OCI-LY7 (cell line): ENCODE results near the gene AP1M1. TPM values are rescaled to one million over a fixed set of nuclear protein-coding genes. Genes with fewer than 3 reads are reported as not detected.

ENCODE experiments used
- BruUV-seq: library from RNA; stranded (reverse); fragments of 400-500 nt; replicated peaks from 2 replicates; lab custom pipeline; 2021; lab: Mats Ljungman, UMichigan
- CTCF ChIA-PET: fragments of 300-600 bp; sonication (Branson Sonifier 250); formaldehyde crosslinking; loops from one replicate; lab custom pipeline; 2022; ENCODE audit warnings: antibody characterized with exemption; ENCODE audit not compliant: unreplicated experiment; lab: Charles Lee
- POLR2A ChIA-PET: fragments of 300-600 bp; sonication (Branson Sonifier 250); formaldehyde crosslinking; loops from one replicate; lab custom pipeline; 2022; ENCODE audit warnings: antibody characterized with exemption; lab: Charles Lee
- DNase-seq: peaks from one replicate; pipeline ENCODE4 v3.0.0-alpha.2; 2015; ENCODE audit warnings: low spot score
- H2AFZ ChIP-seq: fragments of 200-600 bp; sonication (generic), shearing (Covaris generic); 2 replicates; pipeline ENCODE4 v1.6.1; 2014; ENCODE audit warnings: mild to moderate bottlenecking, antibody characterized with exemption, low read length, moderate library complexity
- H3K27ac ChIP-seq: fragments of 200-600 bp; sonication (generic); 2 replicates; pipeline ENCODE4 v1.5.1; 2014; ENCODE audit warnings: mixed run types, low read depth, mild to moderate bottlenecking, moderate library complexity, low read length, inconsistent platforms; ENCODE audit not compliant: poor library complexity, severe bottlenecking
- H3K36me3 ChIP-seq: fragments of 200-600 bp; sonication (generic); 2 replicates; pipeline ENCODE4 v1.6.1; 2014; ENCODE audit warnings: mild to moderate bottlenecking, antibody characterized with exemption, low read length, moderate library complexity, mixed read lengths; ENCODE audit not compliant: insufficient read depth
- H3K4me1 ChIP-seq: fragments of 200-600 bp; sonication (generic); 2 replicates; pipeline ENCODE4 v1.5.1; 2014; ENCODE audit warnings: mild to moderate bottlenecking, low read length; ENCODE audit not compliant: insufficient read depth, poor library complexity, severe bottlenecking
- H3K4me2 ChIP-seq: fragments of 200-600 bp; sonication (generic); 2 replicates; pipeline ENCODE4 v1.6.1; 2014; ENCODE audit warnings: mild to moderate bottlenecking, low read length
- H3K4me3 ChIP-seq: fragments of 200-600 bp; sonication (generic); 2 replicates; pipeline ENCODE4 v1.5.1; 2014; ENCODE audit warnings: mild to moderate bottlenecking, low read depth, low read length; ENCODE audit not compliant: poor library complexity, severe bottlenecking
- H3K79me2 ChIP-seq: fragments of 200-600 bp; sonication (generic); 2 replicates; pipeline ENCODE4 v1.6.1; 2016; ENCODE audit warnings: low read depth, mild to moderate bottlenecking, low read length, moderate library complexity, mixed read lengths; ENCODE audit not compliant: insufficient read depth
- H3K9me2 ChIP-seq: fragments of 200-600 bp; sonication (generic); 2 replicates; pipeline ENCODE4 v1.6.1; 2016; ENCODE audit warnings: mild to moderate bottlenecking, low read length, mixed read lengths; ENCODE audit not compliant: insufficient read depth
- H3K9me3 ChIP-seq: fragments of 200-600 bp; sonication (generic); 2 replicates; pipeline ENCODE4 v1.6.1; 2014; ENCODE audit warnings: mild to moderate bottlenecking, mixed run types, low read length, mixed read lengths
- H4K20me1 ChIP-seq: fragments of 200-600 bp; sonication (generic); 2 replicates; pipeline ENCODE4 v1.6.1; 2014; ENCODE audit warnings: mild to moderate bottlenecking, antibody characterized with exemption, low read length, moderate library complexity, mixed read lengths; ENCODE audit not compliant: insufficient read depth
- CTCF ChIP-seq: fragments of 200-600 bp; sonication (generic); conservative IDR thresholded peaks from 2 replicates; pipeline ENCODE4 v1.5.1; 2014; ENCODE audit warnings: mild to moderate bottlenecking, antibody characterized with exemption, low read length, moderate library complexity, mixed read lengths
- EZH2phosphoT487 ChIP-seq: fragments of 200-600 bp; sonication (generic); IDR thresholded peaks from 2 replicates; pipeline ENCODE4 v1.6.1; 2018; ENCODE audit warnings: low read depth, borderline replicate concordance, mild to moderate bottlenecking, mixed run types, antibody characterized with exemption, low read length, moderate library complexity, mixed read lengths
- intact Hi-C: fragments of 100-400 bp; cut with micrococcal nuclease; formaldehyde crosslinking; loops from one replicate; pipeline ENCODE4 v1.10.0; 2022; ENCODE audit not compliant: unreplicated experiment
- total RNA-seq, 2 experiments: library from RNA; depleted of rRNA in 1 of 2; stranded (reverse); fragments of >200 nt in 1 of 2; shearing (Covaris generic) in 1 of 2; gene quantifications; 2 replicates each; pipeline ENCODE4 v1.2.3, GENCODE V29; 2014 to 2022

Gene AP1M1
- total RNA-seq, 2 experiments from 2014 or later: 92.9 to 94.6 TPM

DNA sequence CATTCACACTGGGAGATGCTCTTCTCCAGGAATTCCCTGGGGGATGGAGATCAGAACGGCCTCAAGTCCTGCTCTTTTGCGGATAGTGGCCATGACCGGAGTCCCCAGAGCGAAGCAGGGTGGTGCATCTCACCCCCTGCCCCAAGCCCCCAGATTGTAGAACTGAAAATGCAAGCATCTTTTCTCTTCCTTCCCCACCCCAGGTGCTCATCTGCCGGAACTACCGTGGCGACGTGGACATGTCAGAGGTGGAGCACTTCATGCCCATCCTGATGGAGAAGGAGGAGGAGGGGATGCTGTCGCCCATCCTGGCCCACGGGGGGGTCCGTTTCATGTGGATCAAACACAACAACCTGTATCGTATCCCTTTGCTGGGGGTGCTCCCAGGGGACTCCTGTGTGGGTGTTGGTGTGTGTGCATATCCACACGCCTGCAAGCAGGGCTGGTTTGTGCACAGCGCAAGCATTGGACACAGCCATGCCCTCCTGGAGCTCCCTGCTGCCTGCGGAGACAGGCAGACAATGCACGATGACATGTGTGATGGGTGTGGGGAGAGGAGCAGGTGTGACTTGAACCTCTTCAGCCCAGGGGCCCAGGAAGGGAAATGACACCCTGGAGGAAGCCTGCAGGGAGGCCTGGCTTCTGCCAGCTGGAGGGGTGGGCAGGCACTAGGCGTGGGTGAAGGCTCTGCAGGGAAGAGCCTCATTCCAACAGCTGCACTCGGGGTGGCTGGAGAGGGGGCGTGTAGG lies 5.7 kb downstream of the AP1M1 start:
- peaks cover 54% of the 10 kb centered on the region for H3K36me3 ChIP-seq

DNA sequence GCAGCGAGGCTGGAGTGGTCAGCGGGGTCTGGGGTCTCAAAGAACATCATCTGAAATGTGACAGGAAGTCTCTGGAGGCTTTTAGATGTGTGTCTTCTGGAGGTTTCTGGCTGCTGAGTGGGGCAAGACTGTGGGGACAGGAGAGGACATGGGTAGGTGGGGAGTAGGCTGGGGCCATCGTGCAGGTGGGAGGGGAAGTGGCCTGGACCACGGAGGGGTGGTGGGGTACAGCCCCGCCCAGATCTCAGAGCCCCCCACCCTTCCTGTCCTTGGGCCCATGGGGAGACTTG lies 6.2 kb downstream of the AP1M1 start:
- intact Hi-C loops: no loop called here
- H3K4me3 ChIP-seq: no peak overlapping the region
- H3K9me3 ChIP-seq: no peaks in the 10 kb centered on the region
- no peak for DNase-seq
- no peak overlapping the region for H2AFZ ChIP-seq
- POLR2A ChIA-PET: no interaction called here
- H4K20me1 ChIP-seq: 0 out of 2 replicates have a peak, but pooled peaks cover under 1% of the 10 kb centered on the region
- peaks cover 10% of the 10 kb centered on the region; the same call in 1 of the 2 replicates for H3K79me2 ChIP-seq
- H3K36me3 ChIP-seq: peaks cover 59% of the 10 kb centered on the region
- CTCF ChIA-PET: no interaction called here
- H3K9me2 ChIP-seq: no peaks in the 10 kb centered on the region
- H3K4me2 ChIP-seq: no peak overlapping the region
- no peak overlapping the region for H3K27ac ChIP-seq
- peaks cover 4% of the 10 kb centered on the region for H3K4me1 ChIP-seq
- BruUV-seq: no TSS peak
- TF ChIP-seq EZH2phosphoT487 (no peak), CTCF (no peak)

More for the DNA sequence above, 5.7 kb downstream of the AP1M1 start:
- no peaks in the 10 kb centered on the region for H3K9me3 ChIP-seq
- no peak overlapping the region for H3K4me3 ChIP-seq
- BruUV-seq: no TSS peak
- POLR2A ChIA-PET: no interaction called here
- H3K79me2 ChIP-seq: peaks cover 16% of the 10 kb centered on the region
- no peaks in the 10 kb centered on the region for H3K9me2 ChIP-seq
- CTCF ChIA-PET: interaction anchor here (0.7 kb wide), 1 partner anchor 1419 kb away, joined by 3 read pairs; no protein-coding TSS in a partner anchor
- DNase-seq: no peak
- intact Hi-C loops: no loop called here
- no peak overlapping the region for H2AFZ ChIP-seq
- H4K20me1 ChIP-seq: 0 out of 2 replicates have a peak, but pooled peaks cover 6% of the 10 kb centered on the region
- no peak for TF ChIP-seq EZH2phosphoT487
- no peak for TF ChIP-seq CTCF
- no peak overlapping the region for H3K4me2 ChIP-seq
- no peak overlapping the region for H3K27ac ChIP-seq
- peaks cover 9% of the 10 kb centered on the region for H3K4me1 ChIP-seq
